Left ventricle myocardium inferior (tissue), 1 donor: ENCODE results near the gene SH3GL1. TPM values are rescaled to one million over a fixed set of nuclear protein-coding genes. Genes with fewer than 3 reads are reported as not detected.
"Not testable (repeated sequence)": the region's sequence is repeated elsewhere in the genome, so short reads cannot be mapped to it uniquely, and the experiment has no call there.

Experiments used
- DNase-seq: peaks from one replicate; pipeline ENCODE4 v3.0.0-alpha.2; 2020
- H3K27ac ChIP-seq: fragments of 200-600 bp; replicated peaks from 2 replicates; pipeline ENCODE4 v1.8.0; 2021
- H3K27me3 ChIP-seq: fragments of 200-600 bp; 2 replicates; pipeline ENCODE4 v1.8.0; 2021; ENCODE audit warnings: low read depth
- H3K36me3 ChIP-seq: fragments of 200-600 bp; 2 replicates; pipeline ENCODE4 v1.8.0; 2021
- H3K4me1 ChIP-seq: fragments of 200-600 bp; 2 replicates; pipeline ENCODE4 v1.8.0; 2021
- H3K4me3 ChIP-seq: fragments of 200-600 bp; 2 replicates; pipeline ENCODE4 v1.8.0; 2021; ENCODE audit warnings: mild to moderate bottlenecking, moderate library complexity
- H3K9me3 ChIP-seq: fragments of 200-600 bp; replicated peaks from 2 replicates; pipeline ENCODE4 v1.8.0; 2021
- intact Hi-C: fragments of 100-400 bp; cut with micrococcal nuclease; formaldehyde crosslinking; loops from one replicate; pipeline ENCODE4 v1.11.0; 2022
- total RNA-seq: library from RNA; stranded (reverse); fragmentation: NEBNext Ultra II Directional; extraction: Animal tissue kit (Norgen Biotek cat#: 25700); gene quantifications from one replicate; pipeline ENCODE4 v1.2.1, GENCODE V29; 2021
- TF ChIP-seq, protein P1 (sequence below): fragments of 200-600 bp; IDR thresholded peaks from 2 replicates; pipeline ENCODE4 v1.8.0; 2021; ENCODE audit warnings: antibody characterized with exemption, mild to moderate bottlenecking, borderline replicate concordance
- donor health status: DM: no; HTN: yes; CAD: no; lungs with severe emphysema.

Gene SH3GL1
- total RNA-seq, 1 donor from 2014 or later, result 18.6 TPM

DNA sequence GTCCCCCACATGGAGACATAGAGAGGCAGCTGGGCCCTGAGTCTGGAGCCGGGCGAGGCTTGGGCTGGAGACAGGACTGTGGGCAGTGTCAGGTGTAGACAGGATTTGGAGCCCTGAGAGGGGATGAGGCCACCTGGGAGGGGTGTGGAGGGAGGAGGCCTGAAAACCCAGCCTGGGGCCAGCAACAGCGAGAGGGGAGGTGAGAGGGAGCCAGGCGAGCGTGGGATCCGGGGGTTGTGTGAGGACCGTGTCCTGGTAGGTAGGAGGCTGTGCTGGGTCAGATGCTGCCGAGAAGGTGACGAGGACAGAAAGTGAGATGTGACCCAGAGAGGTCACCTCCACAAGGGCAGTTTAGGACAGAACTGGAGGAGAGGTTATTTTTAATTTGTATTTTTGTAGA, 49.6 kb downstream of the SH3GL1 start:
- H3K4me1 ChIP-seq, result peaks cover 7% of the 10 kb centered on the region
- no peak overlapping the region for H3K4me3 ChIP-seq
- peaks cover 17% of the 10 kb centered on the region for H3K36me3 ChIP-seq
- no peak for DNase-seq
- H3K27me3 ChIP-seq, result no peaks in the 10 kb centered on the region
- TF ChIP-seq, protein P1, sequence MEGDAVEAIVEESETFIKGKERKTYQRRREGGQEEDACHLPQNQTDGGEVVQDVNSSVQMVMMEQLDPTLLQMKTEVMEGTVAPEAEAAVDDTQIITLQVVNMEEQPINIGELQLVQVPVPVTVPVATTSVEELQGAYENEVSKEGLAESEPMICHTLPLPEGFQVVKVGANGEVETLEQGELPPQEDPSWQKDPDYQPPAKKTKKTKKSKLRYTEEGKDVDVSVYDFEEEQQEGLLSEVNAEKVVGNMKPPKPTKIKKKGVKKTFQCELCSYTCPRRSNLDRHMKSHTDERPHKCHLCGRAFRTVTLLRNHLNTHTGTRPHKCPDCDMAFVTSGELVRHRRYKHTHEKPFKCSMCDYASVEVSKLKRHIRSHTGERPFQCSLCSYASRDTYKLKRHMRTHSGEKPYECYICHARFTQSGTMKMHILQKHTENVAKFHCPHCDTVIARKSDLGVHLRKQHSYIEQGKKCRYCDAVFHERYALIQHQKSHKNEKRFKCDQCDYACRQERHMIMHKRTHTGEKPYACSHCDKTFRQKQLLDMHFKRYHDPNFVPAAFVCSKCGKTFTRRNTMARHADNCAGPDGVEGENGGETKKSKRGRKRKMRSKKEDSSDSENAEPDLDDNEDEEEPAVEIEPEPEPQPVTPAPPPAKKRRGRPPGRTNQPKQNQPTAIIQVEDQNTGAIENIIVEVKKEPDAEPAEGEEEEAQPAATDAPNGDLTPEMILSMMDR, result no peak
- intact Hi-C loops, result no loop called here
- H3K27ac ChIP-seq, result no peak overlapping the region
- no peaks in the 10 kb centered on the region for H3K9me3 ChIP-seq

DNA sequence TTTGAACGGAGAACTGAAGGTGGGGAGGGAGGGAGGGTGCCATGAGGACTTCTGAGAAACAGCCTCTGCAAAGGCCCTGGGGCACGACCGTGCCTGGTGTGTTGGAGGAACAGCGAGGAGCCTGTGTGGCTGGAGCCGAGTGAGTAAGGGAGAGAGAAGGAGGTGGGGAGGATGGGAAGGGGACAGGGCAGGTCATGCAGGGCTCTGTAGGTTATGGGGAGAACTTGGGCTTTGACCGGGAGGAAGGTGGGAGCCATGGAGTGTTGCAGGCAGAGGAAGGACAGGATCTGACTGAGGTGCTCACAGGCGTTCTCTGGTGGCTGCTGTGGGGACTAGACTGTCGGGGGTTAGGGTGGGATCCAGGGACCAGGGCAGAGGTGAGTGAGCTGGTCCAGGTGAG, 50.2 kb downstream of the SH3GL1 start:
- H3K9me3 ChIP-seq, result no peaks in the 10 kb centered on the region
- H3K4me1 ChIP-seq, result peaks cover 7% of the 10 kb centered on the region
- TF ChIP-seq, protein P1, result no peak
- no peak overlapping the region for H3K27ac ChIP-seq
- peaks cover 19% of the 10 kb centered on the region for H3K36me3 ChIP-seq
- intact Hi-C loops, result no loop called here
- no peak overlapping the region for H3K4me3 ChIP-seq
- DNase-seq, result no peak
- H3K27me3 ChIP-seq, result no peaks in the 10 kb centered on the region

DNA sequence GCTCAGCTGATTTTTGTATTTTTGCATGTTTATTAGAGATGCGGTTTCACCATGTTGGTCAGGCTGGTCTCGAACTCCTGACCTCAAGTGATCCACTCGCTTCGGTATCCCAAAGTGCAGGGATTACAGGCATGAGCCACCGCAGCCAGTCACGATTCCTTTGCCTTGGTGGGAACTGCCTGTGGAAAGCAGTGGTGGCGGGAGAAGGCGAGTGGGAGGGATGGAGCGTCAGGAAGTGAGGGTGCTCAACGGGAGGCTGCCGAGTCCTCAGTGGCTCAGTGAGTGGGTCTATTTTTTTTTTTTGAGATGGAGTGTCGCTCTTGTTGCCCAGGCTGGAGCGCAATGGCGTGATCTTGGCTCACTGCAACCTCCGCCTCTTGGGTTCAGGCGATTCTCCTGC, 51.1 kb downstream of the SH3GL1 start:
- H3K4me1 ChIP-seq, H3K4me3 ChIP-seq, H3K9me3 ChIP-seq, DNase-seq, H3K27me3 ChIP-seq, H3K27ac ChIP-seq, intact Hi-C loops: not testable (repeated sequence)
- H3K36me3 ChIP-seq, result peaks cover 19% of the 10 kb centered on the region

- H3K27ac ChIP-seq, result no peak overlapping the region
- no peak overlapping the region for H3K4me3 ChIP-seq
- intact Hi-C loops, result no loop called here
- TF ChIP-seq, protein P1, result no peak
- H3K4me1 ChIP-seq, result peaks cover 17% of the 10 kb centered on the region
- H3K36me3 ChIP-seq, result peaks cover 14% of the 10 kb centered on the region
- no peak for DNase-seq
- H3K9me3 ChIP-seq, result no peaks in the 10 kb centered on the region
- H3K27me3 ChIP-seq, result no peaks in the 10 kb centered on the region
These were observed 52.8 kb downstream of the SH3GL1 start for GRCh38 chr19:4347521-4347920.

GRCh38 chr19:4346020-4346383, 54.3 kb downstream of the SH3GL1 start:
- H3K9me3 ChIP-seq, result no peaks in the 10 kb centered on the region
- intact Hi-C loops, result no loop called here
- no peaks in the 10 kb centered on the region for H3K27me3 ChIP-seq
- H3K27ac ChIP-seq, result no peak overlapping the region
- DNase-seq, result no peak
- peaks cover 20% of the 10 kb centered on the region for H3K4me1 ChIP-seq
- TF ChIP-seq, protein P1, result no peak
- H3K36me3 ChIP-seq, result peaks cover 14% of the 10 kb centered on the region
- no peak overlapping the region for H3K4me3 ChIP-seq

DNA sequence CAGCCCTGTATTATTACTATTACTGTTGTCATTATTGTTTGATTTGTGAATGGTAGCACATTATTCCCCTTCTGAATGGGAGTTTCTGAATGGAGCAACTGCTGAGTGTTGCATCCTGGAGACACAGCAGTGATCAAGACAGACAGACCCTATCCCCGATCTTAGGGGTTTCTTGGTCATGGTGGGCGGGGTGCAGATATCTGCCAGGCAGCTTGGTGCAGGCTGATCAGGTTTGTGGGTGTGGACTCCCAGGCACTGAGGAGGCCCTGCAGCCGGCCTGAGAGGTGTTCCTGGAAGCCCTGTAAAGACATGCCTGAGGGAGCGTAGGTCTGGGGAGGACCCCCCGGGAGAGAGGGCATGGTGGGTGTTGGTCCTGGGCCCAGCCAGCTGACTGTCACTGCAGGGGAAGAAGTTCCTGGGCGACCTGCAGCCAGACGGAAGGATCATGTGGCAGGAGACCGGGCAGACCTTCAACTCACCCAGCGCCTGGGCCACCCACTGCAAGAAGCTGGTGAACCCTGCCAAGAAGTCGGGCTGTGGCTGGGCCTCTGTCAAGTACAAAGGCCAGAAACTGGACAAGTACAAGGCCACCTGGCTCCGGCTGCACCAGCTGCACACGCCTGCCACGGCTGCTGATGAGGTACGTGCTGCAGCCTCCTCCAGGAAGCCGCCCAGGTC, 54.9 kb downstream of the SH3GL1 start:
- intact Hi-C loops, result no loop called here
- Histone ChIP-seq H3K4me1 (peaks cover 20% of the 10 kb centered on the region), H3K4me3 (no peak overlapping the region), H3K9me3 (no peaks in the 10 kb centered on the region), H3K27me3 (no peaks in the 10 kb centered on the region), H3K36me3 (peaks cover 14% of the 10 kb centered on the region), H3K27ac (no peak overlapping the region)
- TF ChIP-seq, protein P1, result no peak
- no peak for DNase-seq
